A673 (cell line): ENCODE data around the gene TMEFF2.

Source experiments
- EZH2 ChIP-seq: fragments of 200-600 bp; sonication (generic); IDR thresholded peaks from 2 replicates; pipeline ENCODE4 v1.6.1; 2017; ENCODE audit warnings: borderline replicate concordance, low read depth, mild to moderate bottlenecking, mixed read lengths, antibody characterized with exemption, low read length; ENCODE audit not compliant: poor library complexity, severe bottlenecking
- TF ChIP-seq, protein P1 (sequence below): fragments of 300-800, 200-600 bp; sonication (generic); conservative IDR thresholded peaks from 2 replicates; pipeline ENCODE4 v1.5.1; 2017; ENCODE audit warnings: low read depth, mild to moderate bottlenecking, antibody characterized with exemption, low read length, moderate library complexity, mixed read lengths

DNA sequence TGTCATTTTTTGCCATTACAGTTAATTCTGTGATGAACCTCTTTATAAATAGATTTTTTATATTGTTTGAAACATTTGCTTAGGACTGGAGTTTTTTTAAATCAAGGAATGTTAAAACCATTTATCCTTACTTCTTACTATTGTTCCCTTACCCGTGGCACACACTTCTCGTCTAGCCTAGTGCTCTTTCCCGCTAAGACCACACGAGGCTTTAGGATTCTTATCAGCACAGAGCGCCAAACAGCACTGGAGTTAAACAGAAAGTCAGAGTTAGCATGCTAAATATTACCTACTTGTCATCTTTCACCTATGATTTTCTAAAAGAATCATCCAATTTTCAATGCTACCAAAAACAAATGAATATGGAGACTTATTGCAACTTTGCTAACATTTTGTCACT, 112.6 kb downstream of the TMEFF2 start:
- TF ChIP-seq, protein P1, sequence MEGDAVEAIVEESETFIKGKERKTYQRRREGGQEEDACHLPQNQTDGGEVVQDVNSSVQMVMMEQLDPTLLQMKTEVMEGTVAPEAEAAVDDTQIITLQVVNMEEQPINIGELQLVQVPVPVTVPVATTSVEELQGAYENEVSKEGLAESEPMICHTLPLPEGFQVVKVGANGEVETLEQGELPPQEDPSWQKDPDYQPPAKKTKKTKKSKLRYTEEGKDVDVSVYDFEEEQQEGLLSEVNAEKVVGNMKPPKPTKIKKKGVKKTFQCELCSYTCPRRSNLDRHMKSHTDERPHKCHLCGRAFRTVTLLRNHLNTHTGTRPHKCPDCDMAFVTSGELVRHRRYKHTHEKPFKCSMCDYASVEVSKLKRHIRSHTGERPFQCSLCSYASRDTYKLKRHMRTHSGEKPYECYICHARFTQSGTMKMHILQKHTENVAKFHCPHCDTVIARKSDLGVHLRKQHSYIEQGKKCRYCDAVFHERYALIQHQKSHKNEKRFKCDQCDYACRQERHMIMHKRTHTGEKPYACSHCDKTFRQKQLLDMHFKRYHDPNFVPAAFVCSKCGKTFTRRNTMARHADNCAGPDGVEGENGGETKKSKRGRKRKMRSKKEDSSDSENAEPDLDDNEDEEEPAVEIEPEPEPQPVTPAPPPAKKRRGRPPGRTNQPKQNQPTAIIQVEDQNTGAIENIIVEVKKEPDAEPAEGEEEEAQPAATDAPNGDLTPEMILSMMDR, result no peak
- TF ChIP-seq EZH2, result no peak
